ENCODE data around the gene CLMN.

- no peak for TF ChIP-seq CTCF (IDR thresholded peaks at IDR 0.05; ENCODE audit: poor library complexity, severe bottlenecking)
- TF ChIP-seq EP300 (conservative IDR thresholded peaks at IDR 0.05; ENCODE audit: poor library complexity, severe bottlenecking) = no peak
These were observed 101.1 kb downstream of the CLMN start for GRCh38 chr14:95218472-95219193.

Data from neural cell (in vitro differentiated cells).